Neural progenitor cell (in vitro differentiated cells): ENCODE results near the gene EPHA2.

Source experiments
- EZH2 ChIP-seq: fragments of 200-600 bp; sonication (generic); IDR thresholded peaks from 2 replicates; pipeline ENCODE4 v1.6.1; 2017; ENCODE audit warnings: antibody characterized with exemption, mild to moderate bottlenecking, moderate library complexity
- EZH2phosphoT487 ChIP-seq: fragments of 200-600 bp; sonication (generic); IDR thresholded peaks from 2 replicates; pipeline ENCODE4 v1.6.1; 2017; ENCODE audit warnings: antibody characterized with exemption
- TF ChIP-seq, protein P1 (sequence below): fragments of 200-600 bp; sonication (generic); IDR thresholded peaks from 2 replicates; pipeline ENCODE4 v1.5.1; 2017; ENCODE audit warnings: antibody characterized with exemption, mild to moderate bottlenecking

DNA sequence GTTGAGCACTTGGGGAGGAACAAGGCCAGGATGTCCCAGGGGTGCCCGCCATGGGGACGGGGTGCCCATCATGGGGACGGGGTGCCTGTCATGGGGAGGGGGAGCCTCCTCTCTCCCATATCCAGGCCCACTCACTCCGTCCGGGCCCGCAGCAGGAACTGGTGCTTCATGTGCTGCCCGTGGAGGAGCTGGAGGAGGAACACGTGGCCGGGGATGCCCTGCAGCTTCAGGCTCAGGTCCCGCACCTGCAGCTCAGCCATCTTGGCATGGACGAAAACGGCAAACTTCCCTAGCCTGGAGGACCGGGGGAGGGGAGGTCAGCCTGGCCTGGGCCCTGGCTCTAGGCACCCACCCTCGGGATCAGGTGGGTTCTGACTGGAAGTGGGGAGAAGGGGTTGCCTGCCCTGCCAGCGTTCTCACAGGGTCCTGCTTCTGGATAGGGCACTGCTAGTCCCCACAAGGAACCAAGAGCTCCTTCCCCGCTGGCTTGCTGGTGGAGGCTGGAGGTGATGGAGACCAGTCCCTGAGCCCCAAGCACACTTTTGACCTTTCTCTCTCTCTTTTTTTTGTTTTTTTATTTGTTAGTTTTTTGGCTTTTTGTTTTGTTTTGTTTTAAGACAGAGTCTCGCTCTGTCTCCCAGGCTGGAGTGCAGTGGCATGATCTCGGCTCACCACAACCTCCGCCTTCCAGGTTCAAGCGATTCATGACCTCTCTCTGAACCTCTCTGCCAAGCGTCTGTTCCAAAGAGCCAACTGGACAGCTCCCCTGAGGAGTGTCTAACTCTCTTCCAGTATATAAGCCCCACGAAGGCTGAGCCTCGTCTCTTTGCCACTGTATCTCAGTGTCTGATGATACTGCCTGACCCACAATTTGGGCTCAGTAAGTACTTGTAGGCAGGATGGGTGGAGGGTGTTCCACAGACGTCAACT, 46.7 kb upstream of the EPHA2 start:
- TF ChIP-seq, protein P1, sequence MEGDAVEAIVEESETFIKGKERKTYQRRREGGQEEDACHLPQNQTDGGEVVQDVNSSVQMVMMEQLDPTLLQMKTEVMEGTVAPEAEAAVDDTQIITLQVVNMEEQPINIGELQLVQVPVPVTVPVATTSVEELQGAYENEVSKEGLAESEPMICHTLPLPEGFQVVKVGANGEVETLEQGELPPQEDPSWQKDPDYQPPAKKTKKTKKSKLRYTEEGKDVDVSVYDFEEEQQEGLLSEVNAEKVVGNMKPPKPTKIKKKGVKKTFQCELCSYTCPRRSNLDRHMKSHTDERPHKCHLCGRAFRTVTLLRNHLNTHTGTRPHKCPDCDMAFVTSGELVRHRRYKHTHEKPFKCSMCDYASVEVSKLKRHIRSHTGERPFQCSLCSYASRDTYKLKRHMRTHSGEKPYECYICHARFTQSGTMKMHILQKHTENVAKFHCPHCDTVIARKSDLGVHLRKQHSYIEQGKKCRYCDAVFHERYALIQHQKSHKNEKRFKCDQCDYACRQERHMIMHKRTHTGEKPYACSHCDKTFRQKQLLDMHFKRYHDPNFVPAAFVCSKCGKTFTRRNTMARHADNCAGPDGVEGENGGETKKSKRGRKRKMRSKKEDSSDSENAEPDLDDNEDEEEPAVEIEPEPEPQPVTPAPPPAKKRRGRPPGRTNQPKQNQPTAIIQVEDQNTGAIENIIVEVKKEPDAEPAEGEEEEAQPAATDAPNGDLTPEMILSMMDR = no peak
- TF ChIP-seq EZH2 (no peak), EZH2phosphoT487 (no peak)
